AG09309 (cell line): ENCODE data around the gene IFI6.

Experiments used
- DNase-seq: peaks from one replicate; pipeline ENCODE4 v3.0.0-alpha.2; 2010; ENCODE audit warnings: low read depth
- H3K4me3 ChIP-seq: 2 replicates; pipeline ENCODE4 v1.5.1; 2011; ENCODE audit warnings: mild to moderate bottlenecking, low read depth, low read length, moderate library complexity; ENCODE audit not compliant: control insufficient read depth
- CTCF ChIP-seq: IDR thresholded peaks from 2 replicates; pipeline ENCODE4 v1.5.1; 2011; ENCODE audit warnings: mild to moderate bottlenecking, low read depth, low read length, inconsistent platforms; ENCODE audit not compliant: insufficient read depth, control insufficient read depth; ENCODE audit errors: missing control alignments

Gene IFI6

GRCh38 chr1:27649306-27649635 is 22.7 kb downstream of the IFI6 start:
- H3K4me3 ChIP-seq = no peak overlapping the region
- TF ChIP-seq CTCF = no peak
- no peak for DNase-seq

- TF ChIP-seq CTCF = no peak
- no peak for DNase-seq
- no peak overlapping the region for H3K4me3 ChIP-seq
Observed at GRCh38 chr1:27648602-27649305, 23.2 kb downstream of the IFI6 start.

- H3K4me3 ChIP-seq = no peak overlapping the region
- TF ChIP-seq CTCF = no peak
- DNase-seq = no peak
Observed at GRCh38 chr1:27647328-27647727, 24.7 kb downstream of the IFI6 start.

GRCh38 chr1:27646676-27647075 is 25.3 kb downstream of the IFI6 start:
- no peak for DNase-seq
- no peak for TF ChIP-seq CTCF
- H3K4me3 ChIP-seq = no peak overlapping the region

GRCh38 chr1:27645071-27645415 is 26.9 kb downstream of the IFI6 start:
- TF ChIP-seq CTCF = no peak
- no peak for DNase-seq
- no peak overlapping the region for H3K4me3 ChIP-seq

GRCh38 chr1:27644369-27645070 is 27.5 kb downstream of the IFI6 start:
- no peak for DNase-seq
- no peak for TF ChIP-seq CTCF
- no peak overlapping the region for H3K4me3 ChIP-seq
